HG03565 (cell line): ENCODE results near the gene ZSCAN22.
A peak's percentile ranks its signal among the peaks of the same experiment; 100 is the strongest.
"Not testable (repeated sequence)": the region's sequence is repeated elsewhere in the genome, so short reads cannot be mapped to it uniquely, and the experiment has no call there.

Source experiments
- ATAC-seq: cut with Tn5 transposase; IDR thresholded peaks from one replicate; pipeline ENCODE4 v1.9.1; 2021; ENCODE audit warnings: mild to moderate bottlenecking, moderate library complexity; ENCODE audit not compliant: unreplicated experiment

ZSCAN22 gene

GRCh38 chr19:58317476-58318072, 9.2 kb upstream of the ZSCAN22 start:
- ATAC-seq, result no peak

GRCh38 chr19:58318297-58318696, 8.5 kb upstream of the ZSCAN22 start:
- ATAC-seq, result no peak

GRCh38 chr19:58319241-58319640, 7.6 kb upstream of the ZSCAN22 start:
- no peak for ATAC-seq

- no peak for ATAC-seq
These were observed 1.3 kb upstream of the ZSCAN22 start for GRCh38 chr19:58325311-58326022.

GRCh38 chr19:58326501-58326913, 287 bp upstream of the ZSCAN22 start:
- no peak for ATAC-seq

- ATAC-seq, result no peak
These were observed 2.2 kb downstream of the ZSCAN22 start for GRCh38 chr19:58328999-58329398.

GRCh38 chr19:58330458-58330857, 3.7 kb downstream of the ZSCAN22 start:
- no peak for ATAC-seq

- ATAC-seq, result no peak
These were observed 5.9 kb downstream of the ZSCAN22 start for GRCh38 chr19:58332697-58333096.

- ATAC-seq, result no peak
These were observed 8.0 kb downstream of the ZSCAN22 start for GRCh38 chr19:58334691-58335249.

GRCh38 chr19:58335630-58336029, 8.8 kb downstream of the ZSCAN22 start:
- no peak for ATAC-seq

- no peak for ATAC-seq
These were observed 9.4 kb downstream of the ZSCAN22 start for GRCh38 chr19:58336216-58336615.

- ATAC-seq, result no peak
These were observed 10.0 kb downstream of the ZSCAN22 start for GRCh38 chr19:58336820-58337219.

- ATAC-seq, result no peak
These were observed 11.5 kb downstream of the ZSCAN22 start for GRCh38 chr19:58338336-58338735.

GRCh38 chr19:58338825-58339558, 12.2 kb downstream of the ZSCAN22 start:
- no peak for ATAC-seq

- ATAC-seq, result no peak
These were observed 18.8 kb downstream of the ZSCAN22 start for GRCh38 chr19:58345558-58345957.

GRCh38 chr19:58346961-58347929, 20.5 kb downstream of the ZSCAN22 start:
- peak; percentile 74 for ATAC-seq

GRCh38 chr19:58348080-58348479, 21.3 kb downstream of the ZSCAN22 start:
- not testable (repeated sequence) for ATAC-seq

GRCh38 chr19:58349590-58349989, 22.8 kb downstream of the ZSCAN22 start:
- ATAC-seq, result no peak

GRCh38 chr19:58350001-58350861, 23.4 kb downstream of the ZSCAN22 start:
- ATAC-seq, result no peak
